GM19099 (cell line): ENCODE measurements around the gene LDLRAD4.

Source experiments
- POLR2A ChIP-seq: IDR thresholded peaks from 3 replicates; pipeline ENCODE4 v1.6.1; 2011; ENCODE audit warnings: low read depth; ENCODE audit not compliant: insufficient read length; ENCODE audit errors: extremely low read depth

LDLRAD4 gene

GRCh38 chr18:13386891-13387801, 168.6 kb downstream of the LDLRAD4 start:
- no peak for TF ChIP-seq POLR2A

- no peak for TF ChIP-seq POLR2A
Measured at GRCh38 chr18:13387855-13388548, 169.4 kb downstream of the LDLRAD4 start.

- TF ChIP-seq POLR2A, result no peak
Measured at GRCh38 chr18:13388586-13389490, 170.3 kb downstream of the LDLRAD4 start.

GRCh38 chr18:13389491-13390131, 171.1 kb downstream of the LDLRAD4 start:
- TF ChIP-seq POLR2A, result no peak

GRCh38 chr18:13390196-13390595, 171.6 kb downstream of the LDLRAD4 start:
- no peak for TF ChIP-seq POLR2A

- no peak for TF ChIP-seq POLR2A
Measured at GRCh38 chr18:13390711-13391110, 172.2 kb downstream of the LDLRAD4 start.

- TF ChIP-seq POLR2A, result no peak
Measured at GRCh38 chr18:13392029-13392750, 173.6 kb downstream of the LDLRAD4 start.

- no peak for TF ChIP-seq POLR2A
Measured at GRCh38 chr18:13392899-13393298, 174.3 kb downstream of the LDLRAD4 start.

- TF ChIP-seq POLR2A, result no peak
Measured at GRCh38 chr18:13393338-13393737, 174.8 kb downstream of the LDLRAD4 start.

GRCh38 chr18:13394801-13395200, 176.2 kb downstream of the LDLRAD4 start:
- no peak for TF ChIP-seq POLR2A

GRCh38 chr18:13395577-13395976, 177.0 kb downstream of the LDLRAD4 start:
- no peak for TF ChIP-seq POLR2A

GRCh38 chr18:13397504-13398163, 179.1 kb downstream of the LDLRAD4 start:
- no peak for TF ChIP-seq POLR2A

GRCh38 chr18:13398631-13399030, 180.1 kb downstream of the LDLRAD4 start:
- no peak for TF ChIP-seq POLR2A
